Measurements from ENCODE around the gene PSMA8.
"Not testable (repeated sequence)": the region's sequence is repeated elsewhere in the genome, so short reads cannot be mapped to it uniquely, and the experiment has no call there.

Gene PSMA8

GRCh38 chr18:26104035-26104434, 29.6 kb upstream of the PSMA8 start:
- in situ Hi-C loops (cut with HindIII; ENCODE audit: low pct_ligation_motif_present, low sequenced_read_pairs), result no loop called here
- Histone ChIP-seq H3K27ac (no peak overlapping the region), H3K4me3 (ENCODE audit: low read depth, low read length) (no peak overlapping the region), H3K27me3 (replicated peaks) (no peaks in the 10 kb centered on the region), H3K36me3 (replicated peaks) (no peaks in the 10 kb centered on the region)
- no peak for DNase-seq
- TF ChIP-seq CTCF (IDR thresholded peaks at IDR 0.05; ENCODE audit: low read depth, low read length, missing control alignments), result no peak

GRCh38 chr18:26119246-26119645, 14.4 kb upstream of the PSMA8 start:
- no peak for DNase-seq
- H3K4me3 ChIP-seq (ENCODE audit: low read depth, low read length), result no peak overlapping the region
- no peaks in the 10 kb centered on the region for H3K27me3 ChIP-seq (replicated peaks)
- no peak for TF ChIP-seq CTCF (IDR thresholded peaks at IDR 0.05; ENCODE audit: low read depth, low read length, missing control alignments)
- in situ Hi-C loops (cut with HindIII; ENCODE audit: low pct_ligation_motif_present, low sequenced_read_pairs), result no loop called here
- H3K27ac ChIP-seq, result no peak overlapping the region
- H3K36me3 ChIP-seq (replicated peaks), result no peaks in the 10 kb centered on the region

GRCh38 chr18:26121476-26121875, 12.2 kb upstream of the PSMA8 start:
- DNase-seq, result no peak
- Histone ChIP-seq H3K36me3 (replicated peaks) (no peaks in the 10 kb centered on the region), H3K4me3 (ENCODE audit: low read depth, low read length) (no peak overlapping the region), H3K27ac (no peak overlapping the region), H3K27me3 (replicated peaks) (no peaks in the 10 kb centered on the region)
- no peak for TF ChIP-seq CTCF (IDR thresholded peaks at IDR 0.05; ENCODE audit: low read depth, low read length, missing control alignments)
- in situ Hi-C loops (cut with HindIII; ENCODE audit: low pct_ligation_motif_present, low sequenced_read_pairs), result no loop called here

- in situ Hi-C loops (cut with HindIII; ENCODE audit: low pct_ligation_motif_present, low sequenced_read_pairs); H3K4me3 ChIP-seq (ENCODE audit: low read depth, low read length); H3K27ac ChIP-seq; H3K27me3 ChIP-seq (replicated peaks); H3K36me3 ChIP-seq (replicated peaks); DNase-seq: not testable (repeated sequence)
Measured at GRCh38 chr18:26121994-26122393, 11.7 kb upstream of the PSMA8 start.

- in situ Hi-C loops (cut with HindIII; ENCODE audit: low pct_ligation_motif_present, low sequenced_read_pairs), result no loop called here
- H3K4me3 ChIP-seq (ENCODE audit: low read depth, low read length), result no peak overlapping the region
Measured at GRCh38 chr18:26127786-26128185, 5.9 kb upstream of the PSMA8 start.

GRCh38 chr18:26128192-26128591, 5.5 kb upstream of the PSMA8 start:
- H3K4me3 ChIP-seq (ENCODE audit: low read depth, low read length); H3K36me3 ChIP-seq (replicated peaks); in situ Hi-C loops (cut with HindIII; ENCODE audit: low pct_ligation_motif_present, low sequenced_read_pairs); H3K27me3 ChIP-seq (replicated peaks); DNase-seq; H3K27ac ChIP-seq: not testable (repeated sequence)

More at GRCh38 chr18:26127786-26128185, 5.9 kb upstream of the PSMA8 start:
- no peaks in the 10 kb centered on the region for H3K27me3 ChIP-seq (replicated peaks)
- no peak for TF ChIP-seq CTCF (IDR thresholded peaks at IDR 0.05; ENCODE audit: low read depth, low read length, missing control alignments)
- no peak overlapping the region for H3K27ac ChIP-seq
- H3K36me3 ChIP-seq (replicated peaks), result no peaks in the 10 kb centered on the region
- no peak for DNase-seq

GRCh38 chr18:26134107-26134506, 438 bp downstream of the PSMA8 start:
- Histone ChIP-seq H3K27ac (no peak overlapping the region), H3K36me3 (replicated peaks) (no peaks in the 10 kb centered on the region), H3K4me3 (ENCODE audit: low read depth, low read length) (no peak overlapping the region), H3K27me3 (replicated peaks) (no peaks in the 10 kb centered on the region)
- in situ Hi-C loops (cut with HindIII; ENCODE audit: low pct_ligation_motif_present, low sequenced_read_pairs), result no loop called here
- no peak for DNase-seq
- no peak for TF ChIP-seq CTCF (IDR thresholded peaks at IDR 0.05; ENCODE audit: low read depth, low read length, missing control alignments)

Data from brain microvascular endothelial cell (primary cell).